Measurements from ENCODE around the gene SLC9A9. TPM values are rescaled to one million over a fixed set of nuclear protein-coding genes. Genes with fewer than 3 reads are reported as not detected.

SLC9A9 gene
- total RNA-seq, 2 experiments from 2014 or later = 12.2 TPM

- Histone ChIP-seq H3K36me3 (ENCODE audit: insufficient read depth, low read length) (no peaks in the 10 kb centered on the region), H3K4me3 (ENCODE audit: low read length) (no peak overlapping the region), H3K27me3 (ENCODE audit: control insufficient read depth in 1 of 2, insufficient read depth in 2 of 2, low read length in 2 of 2) (no peaks in the 10 kb centered on the region), H3K4me1 (ENCODE audit: insufficient read depth, low read length) (peaks cover 14% of the 10 kb centered on the region), H3K27ac (ENCODE audit: low read depth in 1 of 2, low read length in 2 of 2) (no peak overlapping the region), H3K9me3 (ENCODE audit: control insufficient read depth in 1 of 2, insufficient read depth in 1 of 2, low read length in 2 of 2) (no peaks in the 10 kb centered on the region)
- Mint-ChIP-seq H3K4me1 (ENCODE audit: low read depth) (peaks cover 13% of the 10 kb centered on the region), H3K9me3 (no peaks in the 10 kb centered on the region), H3K27ac (no peak overlapping the region), H3K36me3 (ENCODE audit: low read depth) (peaks cover 15% of the 10 kb centered on the region), H3K4me3 (no peak overlapping the region), H3K27me3 (no peaks in the 10 kb centered on the region)
- TF ChIP-seq CTCF (IDR thresholded peaks at IDR 0.05) = no peak
- intact Hi-C loops (cut with DNase I, micrococcal nuclease) = no loop called here
- CTCF ChIA-PET = no interaction called here
- POLR2A ChIA-PET = no interaction called here
- ATAC-seq (ENCODE audit: poor library complexity) (no peak), DNase-seq (no peak)
Observed at GRCh38 chr3:143810166-143810952, 37.9 kb downstream of the SLC9A9 start.

GRCh38 chr3:143809121-143809621 lies 39.1 kb downstream of the SLC9A9 start:
- ATAC-seq (ENCODE audit: poor library complexity) = no peak
- H3K4me3 Mint-ChIP-seq = no peak overlapping the region
- H3K27me3 Mint-ChIP-seq = no peaks in the 10 kb centered on the region
- no peaks in the 10 kb centered on the region for H3K9me3 Mint-ChIP-seq
- Histone ChIP-seq H3K9me3 (ENCODE audit: control insufficient read depth in 1 of 2, insufficient read depth in 1 of 2, low read length in 2 of 2) (no peaks in the 10 kb centered on the region), H3K36me3 (ENCODE audit: insufficient read depth, low read length) (no peaks in the 10 kb centered on the region), H3K27me3 (ENCODE audit: control insufficient read depth in 1 of 2, insufficient read depth in 2 of 2, low read length in 2 of 2) (no peaks in the 10 kb centered on the region), H3K4me1 (ENCODE audit: insufficient read depth, low read length) (peaks cover 2% of the 10 kb centered on the region), H3K27ac (ENCODE audit: low read depth in 1 of 2, low read length in 2 of 2) (no peak overlapping the region), H3K4me3 (ENCODE audit: low read length) (no peak overlapping the region)
- H3K36me3 Mint-ChIP-seq (ENCODE audit: low read depth) = peaks cover 8% of the 10 kb centered on the region
- peaks cover 3% of the 10 kb centered on the region for H3K4me1 Mint-ChIP-seq (ENCODE audit: low read depth)
- no peak overlapping the region for H3K27ac Mint-ChIP-seq
- ChIA-PET POLR2A (no interaction called here), CTCF (interaction anchor here (0.6 kb wide), 1 partner anchor 131 kb away, joined by 4 read pairs; no protein-coding TSS in a partner anchor)
- intact Hi-C loops (cut with DNase I, micrococcal nuclease) = no loop called here
- no peak for TF ChIP-seq CTCF (IDR thresholded peaks at IDR 0.05)
- DNase-seq = no peak

- H3K4me1 ChIP-seq (ENCODE audit: insufficient read depth, low read length) = no peaks in the 10 kb centered on the region
- intact Hi-C loops (cut with DNase I, micrococcal nuclease) = no loop called here
- Mint-ChIP-seq H3K36me3 (ENCODE audit: low read depth) (peaks cover 5% of the 10 kb centered on the region), H3K4me3 (no peak overlapping the region), H3K4me1 (ENCODE audit: low read depth) (no peaks in the 10 kb centered on the region), H3K27me3 (no peaks in the 10 kb centered on the region), H3K27ac (no peak overlapping the region), H3K9me3 (no peaks in the 10 kb centered on the region)
- no peaks in the 10 kb centered on the region for H3K27me3 ChIP-seq (ENCODE audit: control insufficient read depth in 1 of 2, insufficient read depth in 2 of 2, low read length in 2 of 2)
- ATAC-seq (ENCODE audit: poor library complexity) = no peak
- H3K27ac ChIP-seq (ENCODE audit: low read depth in 1 of 2, low read length in 2 of 2) = no peak overlapping the region
- POLR2A ChIA-PET = no interaction called here
- H3K36me3 ChIP-seq (ENCODE audit: insufficient read depth, low read length) = no peaks in the 10 kb centered on the region
- DNase-seq = no peak
- no peak overlapping the region for H3K4me3 ChIP-seq (ENCODE audit: low read length)
- TF ChIP-seq CTCF (IDR thresholded peaks at IDR 0.05) = no peak
- no peaks in the 10 kb centered on the region for H3K9me3 ChIP-seq (ENCODE audit: control insufficient read depth in 1 of 2, insufficient read depth in 1 of 2, low read length in 2 of 2)
- CTCF ChIA-PET = no interaction called here
Observed at GRCh38 chr3:143808030-143808429, 40.2 kb downstream of the SLC9A9 start.

Data from CD4-positive, alpha-beta T cell (primary cell).